GM12865 (cell line): ENCODE results near the gene HAAO.

ENCODE experiments used
- DNase-seq: peaks from one replicate; pipeline ENCODE4 v3.0.0; 2010; ENCODE audit warnings: low read depth
- H3K4me3 ChIP-seq: 2 replicates; pipeline ENCODE4 v1.5.1; 2011; ENCODE audit warnings: mild to moderate bottlenecking, low read depth, low read length, control low read depth
- TF ChIP-seq, protein P1 (sequence below): IDR thresholded peaks from 2 replicates; pipeline ENCODE4 v1.5.1; 2011; ENCODE audit warnings: low read length, control low read depth, low read depth, inconsistent platforms; ENCODE audit not compliant: insufficient read depth; ENCODE audit errors: missing control alignments

Gene HAAO

DNA sequence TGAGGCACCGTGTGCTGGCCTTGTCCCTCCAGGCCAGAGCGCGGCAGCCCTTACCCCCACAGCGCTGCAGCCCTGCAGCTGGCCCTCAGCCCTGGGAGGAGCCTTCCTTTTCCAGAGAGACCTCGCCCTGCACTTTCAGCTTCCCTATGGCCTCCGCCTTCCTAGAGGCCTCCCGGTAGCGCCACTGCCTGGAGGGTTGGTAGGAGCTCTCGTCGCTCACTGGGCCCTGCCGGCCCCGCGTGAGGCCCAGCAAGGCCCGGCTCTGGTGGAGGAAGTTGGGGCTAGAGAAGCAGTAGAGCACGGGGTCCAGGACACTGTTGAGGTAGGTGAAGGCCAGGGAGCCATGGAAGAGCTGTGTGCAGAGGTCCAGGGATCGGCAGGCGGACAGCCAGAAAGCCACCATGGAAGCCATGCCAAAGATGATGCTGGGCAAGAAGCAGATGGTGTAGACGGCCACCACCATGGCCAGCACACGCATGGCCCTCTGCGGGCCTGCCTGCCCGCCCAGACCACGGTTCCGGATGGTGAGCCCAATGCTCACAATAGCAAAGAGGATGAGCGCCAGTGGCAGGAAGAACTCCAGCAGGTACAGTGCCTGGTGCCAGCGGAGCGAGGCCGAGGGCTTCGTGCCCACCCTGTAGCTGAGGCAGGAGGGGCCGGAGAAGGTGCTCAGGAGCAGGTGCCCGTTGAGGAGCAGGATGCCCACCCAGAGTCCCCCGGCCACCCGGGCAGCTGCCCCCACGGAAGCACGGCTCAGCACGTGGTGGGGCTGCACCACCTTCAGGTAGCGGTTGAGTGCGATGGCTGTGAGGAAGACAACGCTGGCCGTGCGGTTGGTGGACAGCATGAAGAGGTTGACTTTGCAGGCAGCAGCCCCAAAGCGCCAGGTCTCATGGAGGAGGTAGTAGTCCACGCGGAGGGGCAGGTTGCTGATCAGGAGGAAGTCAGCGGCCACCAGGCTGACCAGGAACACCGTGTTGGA is 29.3 kb downstream of the HAAO start:
- no peak for DNase-seq

DNA sequence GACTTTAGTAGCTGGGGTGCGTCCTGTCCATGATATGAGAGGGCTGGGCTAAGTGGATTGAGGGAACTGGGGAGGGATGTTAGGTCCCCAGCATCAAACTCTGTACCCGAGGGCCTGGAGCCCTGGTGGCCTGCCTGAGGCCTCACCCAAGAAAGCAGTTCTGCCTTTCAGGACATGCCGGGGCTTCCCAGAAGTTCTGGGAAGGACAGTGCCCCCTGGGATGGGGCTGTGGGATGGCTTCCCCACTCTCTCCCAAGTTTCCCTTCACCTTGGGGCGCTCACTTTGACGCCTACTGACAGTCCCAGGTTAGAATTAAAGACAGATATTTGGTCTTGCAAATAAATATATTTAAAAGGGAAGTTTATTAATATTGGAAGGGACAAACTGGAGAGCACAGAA is 30.2 kb downstream of the HAAO start:
- no peak for DNase-seq
- no peak overlapping the region for H3K4me3 ChIP-seq
- TF ChIP-seq, protein P1, sequence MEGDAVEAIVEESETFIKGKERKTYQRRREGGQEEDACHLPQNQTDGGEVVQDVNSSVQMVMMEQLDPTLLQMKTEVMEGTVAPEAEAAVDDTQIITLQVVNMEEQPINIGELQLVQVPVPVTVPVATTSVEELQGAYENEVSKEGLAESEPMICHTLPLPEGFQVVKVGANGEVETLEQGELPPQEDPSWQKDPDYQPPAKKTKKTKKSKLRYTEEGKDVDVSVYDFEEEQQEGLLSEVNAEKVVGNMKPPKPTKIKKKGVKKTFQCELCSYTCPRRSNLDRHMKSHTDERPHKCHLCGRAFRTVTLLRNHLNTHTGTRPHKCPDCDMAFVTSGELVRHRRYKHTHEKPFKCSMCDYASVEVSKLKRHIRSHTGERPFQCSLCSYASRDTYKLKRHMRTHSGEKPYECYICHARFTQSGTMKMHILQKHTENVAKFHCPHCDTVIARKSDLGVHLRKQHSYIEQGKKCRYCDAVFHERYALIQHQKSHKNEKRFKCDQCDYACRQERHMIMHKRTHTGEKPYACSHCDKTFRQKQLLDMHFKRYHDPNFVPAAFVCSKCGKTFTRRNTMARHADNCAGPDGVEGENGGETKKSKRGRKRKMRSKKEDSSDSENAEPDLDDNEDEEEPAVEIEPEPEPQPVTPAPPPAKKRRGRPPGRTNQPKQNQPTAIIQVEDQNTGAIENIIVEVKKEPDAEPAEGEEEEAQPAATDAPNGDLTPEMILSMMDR = no peak

More for the DNA sequence above, 29.3 kb downstream of the HAAO start:
- no peak overlapping the region for H3K4me3 ChIP-seq
- TF ChIP-seq, protein P1 = no peak

DNA sequence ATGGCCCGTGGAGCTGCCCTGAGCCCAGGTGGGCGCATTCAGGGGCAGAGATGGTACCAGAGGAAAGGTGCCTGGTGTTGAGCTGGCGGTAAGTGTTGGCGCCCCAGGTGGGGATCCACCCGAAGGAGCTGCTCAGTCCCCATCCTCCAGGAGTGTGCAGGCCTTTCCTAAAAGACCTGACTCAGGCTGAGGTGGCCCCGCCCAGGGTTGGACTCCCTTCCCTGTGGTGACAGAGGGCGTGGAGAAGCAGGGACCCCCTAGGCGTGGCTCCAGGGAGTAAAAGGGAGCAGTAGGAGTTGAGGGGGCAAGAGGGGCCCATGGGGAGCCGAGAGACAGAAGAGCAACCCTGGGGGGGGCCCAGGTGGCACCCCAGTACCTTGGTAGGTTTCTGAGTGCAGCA is 30.8 kb downstream of the HAAO start:
- TF ChIP-seq, protein P1 = no peak
- DNase-seq = no peak
- H3K4me3 ChIP-seq = no peak overlapping the region

DNA sequence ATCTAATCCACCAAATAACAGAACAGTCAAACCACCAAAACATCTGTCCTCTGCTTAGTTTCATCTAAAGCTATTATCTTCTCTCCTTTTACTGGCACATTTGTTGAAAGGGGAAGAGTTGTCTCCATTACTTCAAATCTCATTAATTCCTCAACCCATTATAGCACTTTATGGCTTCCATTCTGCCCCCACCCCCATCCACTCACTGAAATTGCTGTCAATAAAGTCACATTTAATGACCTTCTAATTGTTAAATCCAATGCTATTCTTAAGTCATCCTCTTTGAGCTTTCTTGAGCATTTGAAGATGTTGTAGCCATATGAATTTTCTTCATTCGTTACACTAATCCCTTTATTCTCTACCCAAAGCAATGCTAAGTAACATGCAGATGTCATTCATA is 33.6 kb downstream of the HAAO start:
- no peak overlapping the region for H3K4me3 ChIP-seq
- TF ChIP-seq, protein P1 = no peak
- no peak for DNase-seq

DNA sequence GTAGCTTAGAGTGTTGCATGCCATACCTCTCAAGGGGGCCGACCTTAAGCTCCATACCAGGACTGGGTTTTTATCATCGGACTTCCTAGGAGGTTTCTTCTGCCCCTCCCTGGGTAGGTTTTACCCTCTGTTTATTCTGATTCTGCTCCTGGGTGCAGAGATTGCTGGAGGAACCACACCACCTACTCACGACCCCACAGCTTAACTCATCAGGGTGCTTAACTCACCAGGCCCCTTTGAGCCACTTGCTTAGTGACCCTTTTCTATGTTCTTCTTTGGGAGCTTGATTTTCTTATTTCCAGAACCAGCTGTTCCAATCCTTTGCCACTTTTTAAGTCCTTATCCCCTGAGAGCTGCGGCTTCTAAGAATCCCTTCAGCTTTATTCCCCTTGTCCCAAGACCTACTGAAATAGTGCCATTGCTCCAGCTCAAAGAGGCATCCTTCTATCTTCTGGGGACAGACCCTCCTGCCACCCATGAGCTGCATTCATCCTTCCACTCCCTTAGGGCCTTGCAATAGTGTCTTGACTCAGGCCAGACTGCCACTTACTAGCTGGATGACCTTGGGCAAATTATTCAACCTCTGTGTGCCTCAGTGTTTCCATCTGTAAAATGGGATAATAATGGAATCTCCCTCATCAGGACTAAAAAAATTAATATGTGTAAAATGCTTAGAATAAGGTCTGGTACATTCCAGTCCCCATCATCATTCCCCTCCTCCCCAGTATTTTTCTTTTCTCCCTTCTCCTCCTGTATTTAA is 34.2 kb downstream of the HAAO start:
- DNase-seq = no peak
- H3K4me3 ChIP-seq = no peak overlapping the region
- TF ChIP-seq, protein P1 = no peak

DNA sequence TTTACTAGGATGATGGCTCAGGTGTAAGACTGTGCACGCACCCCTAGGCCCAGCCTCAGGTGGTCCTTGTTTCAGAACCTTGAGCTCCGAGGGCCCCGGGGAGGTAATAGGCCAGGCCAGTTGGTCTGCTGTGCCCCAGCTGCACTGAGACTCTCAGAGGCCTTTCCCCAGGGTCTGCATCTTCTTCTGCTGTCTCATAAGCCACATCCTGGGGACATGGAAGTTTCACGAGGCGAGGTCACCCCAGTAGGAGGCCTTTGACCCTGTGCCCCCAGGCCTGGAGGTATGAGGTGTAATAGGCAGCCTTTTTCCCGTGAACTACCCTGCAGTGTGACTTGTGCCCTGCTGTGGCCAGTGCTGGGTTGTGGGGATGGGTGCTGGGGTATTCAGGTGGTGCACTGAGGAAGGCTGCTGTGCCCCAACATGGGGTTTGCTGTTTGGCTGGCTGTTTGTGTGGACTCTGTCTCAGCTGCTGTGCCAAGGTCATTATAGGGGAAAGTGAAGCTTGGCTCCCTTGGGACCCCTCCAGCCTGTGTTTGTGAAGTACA is 35.3 kb downstream of the HAAO start:
- DNase-seq = peak; percentile 31
- TF ChIP-seq, protein P1 = no peak

More for the DNA sequence above, 35.3 kb downstream of the HAAO start:
- H3K4me3 ChIP-seq = no peak overlapping the region
